ENCODE measurements around the gene TRAK1.

DNA sequence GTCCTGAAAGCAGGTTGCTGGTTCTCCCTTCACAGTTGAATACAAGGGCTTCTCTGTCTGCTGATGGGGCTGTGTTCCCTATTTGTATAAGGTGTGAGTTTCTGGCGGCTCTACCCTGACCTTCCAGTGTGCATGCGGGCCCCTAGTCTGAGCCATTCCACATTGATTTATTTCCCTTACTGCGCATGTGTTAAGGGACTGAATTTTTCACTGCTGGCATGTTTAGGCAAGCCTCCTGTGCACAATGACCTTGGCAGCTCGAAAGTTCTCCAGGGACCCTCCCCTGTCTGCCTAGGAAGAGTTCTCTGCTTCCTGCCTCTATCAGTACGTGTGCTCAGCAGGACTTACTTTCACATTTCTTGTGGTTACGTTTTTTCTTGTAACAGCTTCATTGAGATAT lies 11.4 kb downstream of the TRAK1 start:
- TF ChIP-seq ELF4 (IDR thresholded peaks at IDR 0.05) (no peak), FOXK2 (IDR thresholded peaks at IDR 0.05) (no peak), SP1 (IDR thresholded peaks at IDR 0.05) (no peak)

Data from HEK293T (cell line).